Testis (tissue), 3 donors: Measurements from ENCODE around the gene OPRL1. TPM values are rescaled to one million over a fixed set of nuclear protein-coding genes. Genes with fewer than 3 reads are reported as not detected.
A peak's percentile ranks its signal among the peaks of the same experiment; 100 is the strongest.
"Not testable (repeated sequence)": the region's sequence is repeated elsewhere in the genome, so short reads cannot be mapped to it uniquely, and the experiment has no call there.

Experiments
- DNase-seq: peaks from one replicate; pipeline ENCODE4 v3.0.0-alpha.2; 2019
- H3K27ac ChIP-seq, 2 donors: fragments of 200-600 bp; sonication (generic); one replicate each; pipeline ENCODE4 v1.5.1; 2019
- H3K27me3 ChIP-seq: fragments of 200-600 bp; sonication (generic); one replicate; pipeline ENCODE4 v1.5.1; 2019
- H3K36me3 ChIP-seq: fragments of 200-600 bp; sonication (generic); one replicate; pipeline ENCODE4 v1.5.1; 2017; ENCODE audit warnings: low read depth; ENCODE audit errors: missing control alignments
- H3K4me1 ChIP-seq: fragments of 200-600 bp; sonication (generic); one replicate; pipeline ENCODE4 v1.5.1; 2019
- H3K4me3 ChIP-seq, 2 donors: fragments of 200-600 bp; sonication (generic); one replicate each; pipeline ENCODE4 v1.5.1; 2017 to 2019
- H3K9me3 ChIP-seq: fragments of 200-600 bp; sonication (generic); one replicate; pipeline ENCODE4 v1.5.1; 2017
- POLR2A ChIP-seq: fragments of 450-650 bp; IDR thresholded peaks from one replicate; pipeline ENCODE4 v1.6.1; 2017; ENCODE audit warnings: antibody characterized with exemption, mild to moderate bottlenecking, moderate library complexity
- WGBS, 2 donors: methylation state at CpG; one replicate each; pipeline ENCODE4 v1.1.5; 2018; 5-methylcytosine and 5-hydroxymethylcytosine counted together
- intact Hi-C: fragments of 100-400 bp; cut with DNase I; formaldehyde crosslinking; loops from one replicate; pipeline ENCODE4 v1.15.1; 2023; ENCODE audit warnings: low total_unique reads
- polyA plus RNA-seq: library from polyadenylated mRNA; stranded (reverse); fragments of 350-450 nt; fragmentation: Illumina TruSeq; extraction: RNeasy Lipid Tissue Mini Kit (QIAGEN cat#74804); gene quantifications from one replicate; pipeline ENCODE4 v1.2.3, GENCODE V29; 2014; ENCODE audit warnings: low read depth, low replicate concordance; ENCODE audit not compliant: insufficient read depth
- total RNA-seq, 2 donors: library from RNA; depleted of rRNA; stranded (reverse); fragments of >200 nt; gene quantifications; one replicate each; pipeline ENCODE4 v1.2.3, GENCODE V29; 2016
- TF ChIP-seq, protein P1 (sequence below), 3 experiments: fragments of 450-650 bp in 2 of 3; fragments of 200-600 bp in 1 of 3; sonication (generic) in 1 of 3; IDR thresholded peaks; one replicate each; pipeline ENCODE4 v1.5.1; 2016 to 2019; ENCODE audit warnings: antibody characterized with exemption in 3 of 3, mild to moderate bottlenecking in 2 of 3, moderate library complexity in 1 of 3

The OPRL1 gene
- total and polyA plus RNA-seq, 3 donors from 2014 or later, result 6.0 to 9.4 (median 7.7) TPM

DNA sequence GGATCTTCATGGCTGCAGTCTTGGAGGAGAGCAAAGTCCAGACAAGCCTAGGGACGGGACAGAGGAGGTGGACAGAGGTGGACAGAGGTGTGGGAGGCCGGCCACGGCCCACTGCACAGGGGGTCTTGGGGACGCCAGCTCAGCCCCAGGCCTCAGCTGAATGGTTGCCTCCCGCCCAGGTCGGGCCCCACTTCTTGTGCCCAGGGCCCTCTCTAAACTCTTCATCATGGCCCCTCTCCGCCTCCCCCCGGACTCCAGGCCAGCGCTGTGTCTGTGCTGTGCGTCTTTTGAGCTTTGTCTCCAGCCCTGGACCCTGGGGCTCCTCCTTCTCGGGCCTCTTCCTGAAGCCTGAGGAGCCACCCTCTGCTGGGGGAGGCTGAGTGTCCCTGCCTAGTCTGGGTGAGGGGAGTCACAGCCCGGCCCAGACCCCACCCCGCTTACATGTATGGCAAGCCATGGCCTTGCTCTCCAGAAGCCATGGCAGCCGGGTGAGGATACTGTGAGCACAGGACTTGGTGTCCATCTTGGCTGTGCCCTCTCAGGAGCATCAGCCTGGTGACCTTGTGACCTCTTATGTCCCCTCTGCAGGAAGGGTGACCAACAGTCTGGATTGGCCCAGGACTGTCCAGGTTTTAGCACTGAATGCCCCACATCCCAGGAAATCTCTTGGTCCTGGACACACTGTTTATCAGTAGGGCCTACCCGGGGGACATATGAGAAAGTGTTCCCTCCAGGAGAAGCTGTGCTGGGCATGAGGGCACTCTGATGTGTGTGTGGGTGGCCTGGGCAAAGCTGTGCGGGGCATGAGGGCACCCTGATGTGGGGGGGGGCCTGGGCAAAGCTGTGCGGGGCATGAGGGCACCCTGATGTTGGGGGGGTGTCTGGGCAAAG is 36.9 kb downstream of the OPRL1 start:
- H3K4me1 ChIP-seq, result no peaks in the 10 kb centered on the region
- TF ChIP-seq, protein P1, sequence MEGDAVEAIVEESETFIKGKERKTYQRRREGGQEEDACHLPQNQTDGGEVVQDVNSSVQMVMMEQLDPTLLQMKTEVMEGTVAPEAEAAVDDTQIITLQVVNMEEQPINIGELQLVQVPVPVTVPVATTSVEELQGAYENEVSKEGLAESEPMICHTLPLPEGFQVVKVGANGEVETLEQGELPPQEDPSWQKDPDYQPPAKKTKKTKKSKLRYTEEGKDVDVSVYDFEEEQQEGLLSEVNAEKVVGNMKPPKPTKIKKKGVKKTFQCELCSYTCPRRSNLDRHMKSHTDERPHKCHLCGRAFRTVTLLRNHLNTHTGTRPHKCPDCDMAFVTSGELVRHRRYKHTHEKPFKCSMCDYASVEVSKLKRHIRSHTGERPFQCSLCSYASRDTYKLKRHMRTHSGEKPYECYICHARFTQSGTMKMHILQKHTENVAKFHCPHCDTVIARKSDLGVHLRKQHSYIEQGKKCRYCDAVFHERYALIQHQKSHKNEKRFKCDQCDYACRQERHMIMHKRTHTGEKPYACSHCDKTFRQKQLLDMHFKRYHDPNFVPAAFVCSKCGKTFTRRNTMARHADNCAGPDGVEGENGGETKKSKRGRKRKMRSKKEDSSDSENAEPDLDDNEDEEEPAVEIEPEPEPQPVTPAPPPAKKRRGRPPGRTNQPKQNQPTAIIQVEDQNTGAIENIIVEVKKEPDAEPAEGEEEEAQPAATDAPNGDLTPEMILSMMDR (IDR thresholded peaks at IDR 0.05), result no peak
- no peak for TF ChIP-seq POLR2A
- WGBS, 2 donors, result 87% methylated on average over 15 to 17 of the region's 17 CpGs
- H3K36me3 ChIP-seq, result no peaks in the 10 kb centered on the region
- H3K27ac ChIP-seq, result no peak overlapping the region
- peak; percentile 12 for DNase-seq
- no peak overlapping the region for H3K4me3 ChIP-seq
- intact Hi-C loops, result no loop called here
- no peaks in the 10 kb centered on the region for H3K9me3 ChIP-seq
- H3K27me3 ChIP-seq, result no peaks in the 10 kb centered on the region

DNA sequence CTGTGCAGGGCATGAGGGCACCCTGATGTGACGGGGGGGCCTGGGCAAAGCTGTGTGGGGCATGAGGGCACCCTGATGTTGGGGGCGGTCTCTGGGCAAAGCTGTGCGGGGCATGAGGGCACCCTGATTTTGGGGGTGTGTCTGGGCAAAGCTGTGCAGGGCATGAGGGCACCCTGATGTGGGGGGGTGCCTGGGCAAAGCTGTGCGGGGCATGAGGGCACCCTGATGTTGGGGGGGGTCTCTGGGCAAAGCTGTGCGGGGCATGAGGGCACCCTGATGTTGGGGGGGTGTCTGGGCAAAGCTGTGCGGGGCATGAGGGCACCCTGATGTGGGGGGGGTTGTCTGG is 37.5 kb downstream of the OPRL1 start:
- H3K9me3 ChIP-seq, DNase-seq, intact Hi-C loops, H3K27ac ChIP-seq, H3K4me3 ChIP-seq, H3K4me1 ChIP-seq, H3K27me3 ChIP-seq, H3K36me3 ChIP-seq: not testable (repeated sequence)
- WGBS, 2 donors, result 80% methylated on average over 6 of the region's 6 CpGs; no CpG with 5 or more reads in 1 of the 2 donors

DNA sequence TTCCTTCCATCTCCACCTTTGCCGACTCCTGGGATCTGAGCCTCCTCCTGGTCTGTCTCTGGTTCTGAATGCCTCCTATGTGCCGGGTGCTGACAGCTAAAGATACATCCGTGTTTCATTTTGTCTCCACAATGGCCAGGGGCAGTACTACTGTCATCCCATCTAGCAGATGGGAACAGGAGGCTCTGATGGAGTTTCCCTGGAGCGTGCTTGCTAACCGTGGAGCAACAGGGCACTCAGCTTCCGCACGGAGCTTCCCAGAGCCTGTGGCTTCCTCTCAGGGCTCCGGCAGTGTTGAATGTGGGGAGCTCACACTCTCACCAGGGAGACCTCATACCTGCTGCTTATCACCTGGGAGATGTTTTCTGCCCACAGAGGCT is 39.4 kb downstream of the OPRL1 start:
- WGBS, 2 donors, result 76 to 87% methylated on average over 8 of the region's 8 CpGs
- Histone ChIP-seq H3K4me1 (no peaks in the 10 kb centered on the region), H3K36me3 (no peaks in the 10 kb centered on the region), H3K27ac (no peak overlapping the region), H3K9me3 (no peaks in the 10 kb centered on the region), H3K4me3 (no peak overlapping the region), H3K27me3 (no peaks in the 10 kb centered on the region)
- no peak for TF ChIP-seq POLR2A
- TF ChIP-seq, protein P1 (IDR thresholded peaks at IDR 0.05), result no peak
- intact Hi-C loops, result no loop called here
- DNase-seq, result no peak

DNA sequence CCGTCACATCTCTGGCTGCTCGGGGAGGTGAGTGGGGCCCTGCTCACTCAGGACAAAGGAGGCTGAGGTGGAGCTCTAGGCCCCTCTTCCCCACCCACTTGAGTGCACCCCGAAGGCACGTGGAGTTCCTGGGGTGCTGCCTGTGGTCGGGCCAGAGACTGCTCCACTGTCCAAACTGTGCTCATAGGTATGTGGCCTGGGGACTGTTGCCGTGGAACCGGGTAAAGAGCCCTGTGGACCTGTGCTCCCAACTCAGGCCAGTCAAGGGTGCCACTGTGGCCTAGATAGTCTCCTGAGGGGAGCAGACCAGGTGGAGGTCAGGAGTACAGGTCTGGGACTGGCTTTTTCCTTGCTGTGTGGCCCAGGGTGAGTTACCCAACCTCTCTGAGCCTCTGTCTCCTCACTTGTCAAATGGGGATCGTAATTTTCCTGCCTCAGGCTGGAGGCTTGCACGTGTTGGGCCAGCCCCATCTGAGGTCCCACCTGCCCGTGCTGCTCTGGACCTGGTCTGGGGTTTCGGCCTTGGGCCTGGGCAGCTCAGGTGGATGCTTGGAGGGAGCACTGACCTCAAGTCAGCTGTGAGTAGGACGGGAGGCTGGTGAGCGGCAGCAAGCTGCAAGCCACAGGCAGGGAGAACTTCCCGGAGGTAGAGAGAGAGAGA is 39.9 kb downstream of the OPRL1 start:
- Histone ChIP-seq H3K27me3 (no peaks in the 10 kb centered on the region), H3K4me1 (no peaks in the 10 kb centered on the region), H3K27ac (no peak overlapping the region), H3K36me3 (no peaks in the 10 kb centered on the region), H3K4me3 (no peak overlapping the region), H3K9me3 (no peaks in the 10 kb centered on the region)
- intact Hi-C loops, result no loop called here
- WGBS, 2 donors, result 72 to 76% methylated on average over 9 to 14 of the region's 14 CpGs
- DNase-seq, result no peak
- TF ChIP-seq POLR2A, result no peak
- TF ChIP-seq, protein P1 (IDR thresholded peaks at IDR 0.05), result no peak

DNA sequence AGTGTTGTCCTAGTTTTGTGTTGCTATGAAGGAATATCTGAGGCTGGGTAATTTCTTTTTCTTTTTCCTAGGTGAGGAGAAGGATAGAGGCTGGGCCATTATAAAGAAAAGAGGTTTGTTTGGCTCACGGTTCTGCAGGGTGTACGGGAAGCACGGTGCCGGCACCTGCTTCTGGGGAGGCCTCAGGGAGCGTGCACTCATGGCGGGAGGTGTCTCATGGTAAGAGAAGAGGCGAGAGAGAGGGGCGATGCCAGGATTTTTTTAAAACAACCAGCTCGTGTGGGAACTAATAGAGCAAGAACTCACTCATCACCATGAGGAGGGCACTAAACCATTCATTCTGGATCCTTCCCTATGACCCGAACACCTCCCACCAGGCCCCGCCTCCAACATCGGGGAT is 41.7 kb downstream of the OPRL1 start:
- intact Hi-C loops, result no loop called here
- Histone ChIP-seq H3K27ac (no peak overlapping the region), H3K36me3 (no peaks in the 10 kb centered on the region), H3K27me3 (no peaks in the 10 kb centered on the region), H3K9me3 (no peaks in the 10 kb centered on the region), H3K4me1 (no peaks in the 10 kb centered on the region), H3K4me3 (no peak overlapping the region)
- WGBS, 2 donors, result 85 to 87% methylated on average over 12 of the region's 12 CpGs
- no peak for DNase-seq
- TF ChIP-seq, protein P1 (IDR thresholded peaks at IDR 0.05), result no peak

DNA sequence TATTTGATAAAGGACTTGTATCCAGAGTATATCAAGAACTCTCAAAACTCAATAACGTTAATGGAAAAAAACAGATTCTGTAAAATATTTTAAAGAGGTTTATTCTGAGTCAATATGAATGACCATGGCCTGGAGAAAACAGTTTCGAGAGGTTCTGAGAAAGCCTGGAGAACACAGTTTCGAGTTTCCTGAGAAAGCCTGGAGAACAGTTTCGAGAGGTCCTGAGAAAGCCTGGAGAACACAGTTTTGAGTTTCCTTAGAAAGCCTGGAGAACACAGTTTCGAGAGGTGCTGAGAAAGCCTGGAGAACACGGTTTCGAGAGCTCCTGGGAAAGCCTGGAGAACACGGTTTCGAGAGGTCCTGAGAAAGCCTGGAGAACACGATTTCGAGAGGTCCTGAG is 43.0 kb downstream of the OPRL1 start:
- H3K36me3 ChIP-seq, H3K27me3 ChIP-seq, H3K4me1 ChIP-seq, DNase-seq, H3K27ac ChIP-seq, intact Hi-C loops, H3K4me3 ChIP-seq, H3K9me3 ChIP-seq: not testable (repeated sequence)
- 86 to 90% methylated on average over 11 of the region's 11 CpGs for WGBS, 2 donors

DNA sequence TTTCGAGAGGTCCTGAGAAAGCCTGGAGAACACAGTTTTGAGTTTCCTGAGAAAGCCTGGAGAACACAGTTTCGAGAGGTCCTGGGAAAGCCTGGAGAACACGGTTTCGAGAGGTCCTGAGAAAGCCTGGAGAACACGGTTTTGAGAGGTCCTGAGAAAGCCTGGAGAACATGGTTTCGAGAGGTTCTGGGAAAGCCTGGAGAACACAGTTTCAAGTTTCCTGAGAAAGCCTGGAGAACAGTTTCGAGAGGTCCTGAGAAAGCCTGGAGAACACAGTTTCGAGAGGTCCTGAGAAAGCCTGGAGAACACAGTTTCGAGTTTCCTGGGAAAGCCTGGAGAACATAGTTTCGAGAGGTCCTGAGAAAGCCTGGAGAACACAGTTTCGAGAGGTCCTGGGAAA is 43.6 kb downstream of the OPRL1 start:
- H3K27ac ChIP-seq, H3K4me1 ChIP-seq, DNase-seq, intact Hi-C loops, H3K36me3 ChIP-seq, H3K27me3 ChIP-seq, H3K9me3 ChIP-seq, H3K4me3 ChIP-seq: not testable (repeated sequence)
- WGBS, 2 donors, result 89 to 91% methylated on average over 11 of the region's 11 CpGs
